ENCODE data around the gene MTCH1. TPM values are rescaled to one million over a fixed set of nuclear protein-coding genes. Genes with fewer than 3 reads are reported as not detected.
A peak's percentile ranks its signal among the peaks of the same experiment; 100 is the strongest.

The MTCH1 gene
- total and polyA plus RNA-seq, 2 donors (not counting 1 experiment from before 2014, with no cell fraction given), result 91.7 to 150 TPM

GRCh38 chr6:37005827-37006567, 20.0 kb upstream of the MTCH1 start:
- peaks cover 55% of the 10 kb centered on the region for H4K20me1 ChIP-seq (ENCODE audit: control insufficient read depth, insufficient read depth, low read length, poor library complexity, severe bottlenecking)
- peaks cover 61% of the 10 kb centered on the region for H3K79me2 ChIP-seq (ENCODE audit: control insufficient read depth, insufficient read depth, low read length)
- ChIA-PET CTCF (interaction anchor here (1.1 to 5.1 kb wide), 13 partner anchors 12 to 253 kb away, joined by 3 to 113 read pairs (median 12); partner anchors contain the start of genes C6orf89, MTCH1, PIM1 and PPIL1), POLR2A (interaction anchor here (0.7 to 4.0 kb wide), 7 partner anchors 10 to 165 kb away, joined by 3 to 40 read pairs (median 11); partner anchors contain the start of gene MTCH1)
- peak overlapping the region; percentile 34 for H2AFZ ChIP-seq (ENCODE audit: insufficient read depth, low read depth, low read length, poor library complexity, severe bottlenecking)
- peaks cover 0 to 6% (median 0%) of the 10 kb centered on the region in 3 donors for H3K9me3 ChIP-seq (ENCODE audit: control extremely low read depth in 1 of 3, control insufficient read depth in 2 of 3, insufficient read depth in 1 of 3, low read length in 2 of 3)
- ATAC-seq (ENCODE audit: low read depth) (peak; percentile 0), DNase-seq (peak; percentile 60)
- Mint-ChIP-seq H3K4me3 (peak overlapping the region; percentile 96), H3K4me1 (peaks cover 82% of the 10 kb centered on the region), H3K27ac (peak overlapping the region; percentile 95), H3K9me3 (ENCODE audit: insufficient read depth) (no peaks in the 10 kb centered on the region), H3K27me3 (no peaks in the 10 kb centered on the region)
- H3K36me3 ChIP-seq (replicated peaks in 1 of 2; ENCODE audit: control extremely low read depth in 1 of 2, control insufficient read depth in 1 of 2, extremely low read depth in 1 of 2, insufficient read depth in 2 of 2, low read length in 1 of 2), result peaks cover 0 to 31% of the 10 kb centered on the region in 2 experiments
- TF ChIP-seq, protein P1, sequence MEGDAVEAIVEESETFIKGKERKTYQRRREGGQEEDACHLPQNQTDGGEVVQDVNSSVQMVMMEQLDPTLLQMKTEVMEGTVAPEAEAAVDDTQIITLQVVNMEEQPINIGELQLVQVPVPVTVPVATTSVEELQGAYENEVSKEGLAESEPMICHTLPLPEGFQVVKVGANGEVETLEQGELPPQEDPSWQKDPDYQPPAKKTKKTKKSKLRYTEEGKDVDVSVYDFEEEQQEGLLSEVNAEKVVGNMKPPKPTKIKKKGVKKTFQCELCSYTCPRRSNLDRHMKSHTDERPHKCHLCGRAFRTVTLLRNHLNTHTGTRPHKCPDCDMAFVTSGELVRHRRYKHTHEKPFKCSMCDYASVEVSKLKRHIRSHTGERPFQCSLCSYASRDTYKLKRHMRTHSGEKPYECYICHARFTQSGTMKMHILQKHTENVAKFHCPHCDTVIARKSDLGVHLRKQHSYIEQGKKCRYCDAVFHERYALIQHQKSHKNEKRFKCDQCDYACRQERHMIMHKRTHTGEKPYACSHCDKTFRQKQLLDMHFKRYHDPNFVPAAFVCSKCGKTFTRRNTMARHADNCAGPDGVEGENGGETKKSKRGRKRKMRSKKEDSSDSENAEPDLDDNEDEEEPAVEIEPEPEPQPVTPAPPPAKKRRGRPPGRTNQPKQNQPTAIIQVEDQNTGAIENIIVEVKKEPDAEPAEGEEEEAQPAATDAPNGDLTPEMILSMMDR (IDR thresholded peaks at IDR 0.05), result no peak
- no peak for TF ChIP-seq EZH2 (IDR thresholded peaks at IDR 0.05; ENCODE audit: borderline replicate concordance, insufficient read depth, low read depth, low read length, poor library complexity, severe bottlenecking)
- peak overlapping the region; percentile 97 for H3K9ac ChIP-seq (ENCODE audit: low read length)
- intact Hi-C loops (cut with micrococcal nuclease), result loop anchor here (1.0 to 10.0 kb wide), 5 partner anchors 42 to 411 kb away; partner anchors contain the start of gene SRSF3
- H3K27ac ChIP-seq (ENCODE audit: low read length in 2 of 2), result peak overlapping the region; percentile 80 to 92
- WGBS (ENCODE audit: insufficient coverage), result 42% methylated on average over 9 of the region's 13 CpGs
- H3K4me2 ChIP-seq (replicated peaks; ENCODE audit: low read depth, low read length, poor library complexity, severe bottlenecking), result peak overlapping the region; percentile 92
- peak overlapping the region; percentile 82 to 97 (median 89) for H3K4me3 ChIP-seq (ENCODE audit: control extremely low read depth in 1 of 5, extremely low read depth in 1 of 5, insufficient read depth in 1 of 5, low read depth in 2 of 5, low read length in 4 of 5)
- no peaks in the 10 kb centered on the region for H3K27me3 ChIP-seq (replicated peaks in 1 of 4; ENCODE audit: control extremely low read depth in 1 of 4, control insufficient read depth in 3 of 4, insufficient read depth in 4 of 4, low read length in 3 of 4)
- peaks cover 56 to 83% of the 10 kb centered on the region in 2 donors for H3K4me1 ChIP-seq (ENCODE audit: control insufficient read depth in 2 of 2, insufficient read depth in 2 of 2, low read length in 2 of 2)
